Testis (tissue), 3 donors: ENCODE measurements around the gene CCDC15. TPM values are rescaled to one million over a fixed set of nuclear protein-coding genes. Genes with fewer than 3 reads are reported as not detected.

Source experiments
- DNase-seq: peaks from one replicate; pipeline ENCODE4 v3.0.0-alpha.2; 2019
- H3K27ac ChIP-seq, 2 donors: fragments of 200-600 bp; sonication (generic); one replicate each; pipeline ENCODE4 v1.5.1; 2019
- H3K27me3 ChIP-seq: fragments of 200-600 bp; sonication (generic); one replicate; pipeline ENCODE4 v1.5.1; 2019
- H3K36me3 ChIP-seq: fragments of 200-600 bp; sonication (generic); one replicate; pipeline ENCODE4 v1.5.1; 2017; ENCODE audit warnings: low read depth; ENCODE audit errors: missing control alignments
- H3K4me1 ChIP-seq: fragments of 200-600 bp; sonication (generic); one replicate; pipeline ENCODE4 v1.5.1; 2019
- H3K4me3 ChIP-seq, 2 donors: fragments of 200-600 bp; sonication (generic); one replicate each; pipeline ENCODE4 v1.5.1; 2017 to 2019
- H3K9me3 ChIP-seq: fragments of 200-600 bp; sonication (generic); one replicate; pipeline ENCODE4 v1.5.1; 2017
- CTCF ChIP-seq, 3 experiments: fragments of 450-650 bp in 2 of 3; fragments of 200-600 bp in 1 of 3; sonication (generic) in 1 of 3; IDR thresholded peaks; one replicate each; pipeline ENCODE4 v1.5.1; 2016 to 2019; ENCODE audit warnings: antibody characterized with exemption in 3 of 3, mild to moderate bottlenecking in 2 of 3, moderate library complexity in 1 of 3
- POLR2A ChIP-seq: fragments of 450-650 bp; IDR thresholded peaks from one replicate; pipeline ENCODE4 v1.6.1; 2017; ENCODE audit warnings: antibody characterized with exemption, mild to moderate bottlenecking, moderate library complexity
- WGBS, 2 donors: methylation state at CpG; one replicate each; pipeline ENCODE4 v1.1.5; 2018; 5-methylcytosine and 5-hydroxymethylcytosine counted together
- intact Hi-C: fragments of 100-400 bp; cut with DNase I; formaldehyde crosslinking; loops from one replicate; pipeline ENCODE4 v1.15.1; 2023; ENCODE audit warnings: low total_unique reads
- polyA plus RNA-seq: library from polyadenylated mRNA; stranded (reverse); fragments of 350-450 nt; fragmentation: Illumina TruSeq; extraction: RNeasy Lipid Tissue Mini Kit (QIAGEN cat#74804); gene quantifications from one replicate; pipeline ENCODE4 v1.2.3, GENCODE V29; 2014; ENCODE audit warnings: low read depth, low replicate concordance; ENCODE audit not compliant: insufficient read depth
- total RNA-seq, 2 donors: library from RNA; depleted of rRNA; stranded (reverse); fragments of >200 nt; gene quantifications; one replicate each; pipeline ENCODE4 v1.2.3, GENCODE V29; 2016

CCDC15 gene
- total and polyA plus RNA-seq, 3 donors from 2014 or later = 8.0 to 15.1 (median 14.9) TPM

- Histone ChIP-seq H3K9me3 (no peaks in the 10 kb centered on the region), H3K4me3 (no peak overlapping the region), H3K4me1 (peaks cover 6% of the 10 kb centered on the region), H3K27me3 (no peaks in the 10 kb centered on the region), H3K27ac (no peak overlapping the region), H3K36me3 (no peaks in the 10 kb centered on the region)
- intact Hi-C loops = no loop called here
- no peak for DNase-seq
- 86% methylated on average over 14 of the region's 14 CpGs; no CpG with 5 or more reads in 1 of the 2 donors for WGBS, 2 donors
- no peak for TF ChIP-seq POLR2A
- no peak for TF ChIP-seq CTCF (IDR thresholded peaks at IDR 0.05)
Observed at GRCh38 chr11:125081098-125081798, 127.2 kb downstream of the CCDC15 start.

DNA sequence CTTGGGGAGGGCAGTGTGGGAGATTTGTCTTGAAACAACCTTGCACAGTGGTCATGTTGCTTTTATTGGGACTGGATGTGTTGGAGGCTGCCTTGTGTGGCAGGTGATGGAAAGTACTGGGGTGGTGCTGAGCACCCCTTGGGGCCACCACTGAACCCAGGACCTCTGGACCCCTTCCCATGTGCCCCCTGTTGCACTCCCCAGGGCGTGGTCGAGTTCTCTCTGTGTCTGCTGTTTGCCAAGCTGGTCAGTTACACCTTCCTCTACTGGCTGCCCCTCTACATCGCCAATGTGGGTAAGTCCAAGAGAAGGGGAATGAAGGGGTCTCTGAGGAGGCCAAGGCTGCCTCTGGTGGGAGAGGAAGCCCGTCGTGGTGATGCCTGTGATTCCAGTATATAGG, 128.0 kb downstream of the CCDC15 start:
- Histone ChIP-seq H3K27me3 (no peaks in the 10 kb centered on the region), H3K27ac (no peak overlapping the region), H3K4me3 (no peak overlapping the region), H3K4me1 (peaks cover 6% of the 10 kb centered on the region), H3K36me3 (no peaks in the 10 kb centered on the region), H3K9me3 (no peaks in the 10 kb centered on the region)
- WGBS, 2 donors = 91 to 94% methylated on average over 5 of the region's 5 CpGs
- TF ChIP-seq CTCF (IDR thresholded peaks at IDR 0.05) (no peak), POLR2A (no peak)
- intact Hi-C loops = no loop called here
- no peak for DNase-seq

DNA sequence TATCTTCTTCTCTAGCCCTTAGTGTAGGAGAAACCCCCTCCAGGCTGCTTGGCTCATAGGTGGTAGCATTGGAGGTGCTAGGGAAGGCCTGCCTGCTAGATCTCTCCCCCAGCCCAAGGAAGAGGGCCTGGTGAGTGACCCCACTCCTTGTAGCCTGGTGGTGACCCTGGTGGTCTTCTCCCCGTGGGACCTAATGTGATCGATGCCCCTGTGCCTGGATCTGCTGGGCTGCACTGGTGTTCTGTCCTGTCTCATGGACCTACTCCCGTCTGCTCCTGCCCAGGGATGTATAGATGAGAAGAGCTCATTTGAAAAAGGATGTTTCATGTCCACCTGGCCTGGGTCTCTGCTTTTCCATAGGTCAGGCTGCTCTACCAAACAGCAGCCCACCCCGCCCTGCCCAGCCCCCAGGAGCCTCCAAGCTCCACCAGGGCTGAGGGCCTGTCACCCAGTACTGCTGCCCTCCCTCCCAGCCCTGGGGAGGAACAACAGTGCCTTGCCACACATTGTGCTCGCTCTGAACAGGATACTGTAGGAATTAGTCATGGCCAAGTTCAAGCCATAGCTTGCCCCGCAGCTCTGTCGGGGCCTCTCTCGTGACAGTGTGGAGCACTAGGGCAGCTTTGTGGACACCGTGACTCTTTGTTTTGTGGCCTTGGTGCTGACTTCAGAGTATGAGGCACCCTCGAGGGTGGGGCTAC, 128.8 kb downstream of the CCDC15 start:
- H3K9me3 ChIP-seq = no peaks in the 10 kb centered on the region
- no peak overlapping the region for H3K4me3 ChIP-seq
- WGBS, 2 donors = 66 to 86% methylated on average over 5 to 10 of the region's 10 CpGs
- intact Hi-C loops = no loop called here
- DNase-seq = no peak
- no peaks in the 10 kb centered on the region for H3K27me3 ChIP-seq
- peaks cover 6% of the 10 kb centered on the region for H3K4me1 ChIP-seq
- no peak overlapping the region for H3K27ac ChIP-seq
- H3K36me3 ChIP-seq = no peaks in the 10 kb centered on the region
- no peak for TF ChIP-seq CTCF (IDR thresholded peaks at IDR 0.05)
- no peak for TF ChIP-seq POLR2A

GRCh38 chr11:125083312-125084056, 129.5 kb downstream of the CCDC15 start:
- Histone ChIP-seq H3K4me1 (peaks cover 6% of the 10 kb centered on the region), H3K4me3 (no peak overlapping the region), H3K9me3 (no peaks in the 10 kb centered on the region), H3K27ac (no peak overlapping the region), H3K27me3 (no peaks in the 10 kb centered on the region), H3K36me3 (no peaks in the 10 kb centered on the region)
- TF ChIP-seq POLR2A (no peak), CTCF (IDR thresholded peaks at IDR 0.05) (no peak)
- intact Hi-C loops = no loop called here
- WGBS, 2 donors = 69 to 71% methylated on average over 8 to 11 of the region's 11 CpGs
- DNase-seq = no peak
